Hepatic stellate cell (primary cell): Measurements from ENCODE around the gene PLEKHM3.

ENCODE experiments used
- DNase-seq: peaks from one replicate; pipeline ENCODE4 v3.0.0; 2011; ENCODE audit warnings: low spot score

The PLEKHM3 gene, protein sequence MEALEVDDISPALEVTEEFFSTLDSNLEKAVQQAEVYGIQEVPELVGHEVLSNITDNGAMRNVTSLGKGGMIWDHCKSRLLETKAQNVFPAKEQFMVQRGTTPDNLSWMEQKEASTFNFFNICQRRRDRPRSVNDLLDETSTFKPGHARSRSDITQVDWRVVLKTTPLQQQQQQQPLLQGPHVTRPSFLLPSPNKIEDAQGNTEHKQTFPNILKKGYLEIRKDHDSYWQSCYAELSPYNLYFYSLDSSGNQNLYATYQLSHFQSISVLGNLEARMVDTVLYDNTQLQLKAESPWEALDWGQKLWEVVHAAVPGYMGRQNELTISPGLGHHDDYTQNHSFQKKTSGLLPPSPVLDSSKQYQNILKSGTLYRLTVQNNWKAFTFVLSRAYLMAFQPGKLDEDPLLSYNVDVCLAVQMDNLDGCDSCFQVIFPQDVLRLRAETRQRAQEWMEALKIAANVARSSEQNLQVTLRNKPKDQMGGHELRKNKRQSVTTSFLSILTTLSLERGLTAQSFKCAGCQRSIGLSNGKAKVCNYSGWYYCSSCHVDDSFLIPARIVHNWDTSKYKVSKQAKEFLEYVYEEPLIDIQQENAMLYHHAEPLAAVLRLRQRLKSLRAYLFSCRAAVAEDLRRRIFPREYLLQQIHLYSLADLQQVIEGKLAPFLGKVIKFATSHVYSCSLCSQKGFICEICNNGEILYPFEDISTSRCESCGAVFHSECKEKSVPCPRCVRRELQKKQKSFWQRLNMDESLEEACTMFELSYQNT

DNA sequence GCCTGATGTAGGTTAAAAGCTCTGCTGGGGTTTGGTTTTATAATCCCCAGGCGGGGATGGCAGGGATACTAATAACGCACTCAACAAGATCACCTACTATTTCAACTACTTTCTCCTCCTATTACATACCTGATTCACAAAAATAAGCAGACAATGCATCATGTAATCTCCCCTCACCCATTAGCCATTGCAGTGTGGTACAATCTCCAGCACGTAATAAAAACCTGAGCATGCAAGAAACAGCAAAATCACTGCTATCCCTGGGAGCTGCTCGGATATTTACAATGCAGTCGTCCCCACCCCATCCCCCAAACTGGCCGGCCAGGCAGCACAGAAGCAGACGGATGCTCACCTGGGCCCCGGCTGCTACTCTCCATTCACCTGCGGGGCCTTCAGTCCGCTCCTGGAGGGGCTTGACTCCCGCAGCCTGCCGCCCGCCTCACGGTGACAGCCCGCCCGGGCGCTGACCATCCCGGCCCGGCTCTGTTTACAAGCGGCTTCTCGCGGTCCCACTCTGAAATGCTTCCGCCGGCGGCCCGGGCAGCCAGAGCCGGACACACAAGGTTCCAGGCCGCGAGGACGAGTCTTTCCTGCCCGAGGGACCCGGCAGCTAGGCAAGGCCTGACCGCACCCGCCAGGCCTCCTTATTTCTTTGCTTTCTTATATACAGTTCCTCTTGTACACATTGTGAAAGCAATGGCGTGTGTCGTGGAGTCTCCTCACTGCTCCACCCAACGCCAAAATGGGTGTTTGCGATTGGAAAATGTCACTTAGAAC is at the start of gene PLEKHM3:
PLEKHM3 (minus strand) TSS at position 491 of the 777 bp plus-strand sequence. CDS start 23,888 bp downstream, outside the sequence.
- DNase-seq: peak; percentile 67

DNA sequence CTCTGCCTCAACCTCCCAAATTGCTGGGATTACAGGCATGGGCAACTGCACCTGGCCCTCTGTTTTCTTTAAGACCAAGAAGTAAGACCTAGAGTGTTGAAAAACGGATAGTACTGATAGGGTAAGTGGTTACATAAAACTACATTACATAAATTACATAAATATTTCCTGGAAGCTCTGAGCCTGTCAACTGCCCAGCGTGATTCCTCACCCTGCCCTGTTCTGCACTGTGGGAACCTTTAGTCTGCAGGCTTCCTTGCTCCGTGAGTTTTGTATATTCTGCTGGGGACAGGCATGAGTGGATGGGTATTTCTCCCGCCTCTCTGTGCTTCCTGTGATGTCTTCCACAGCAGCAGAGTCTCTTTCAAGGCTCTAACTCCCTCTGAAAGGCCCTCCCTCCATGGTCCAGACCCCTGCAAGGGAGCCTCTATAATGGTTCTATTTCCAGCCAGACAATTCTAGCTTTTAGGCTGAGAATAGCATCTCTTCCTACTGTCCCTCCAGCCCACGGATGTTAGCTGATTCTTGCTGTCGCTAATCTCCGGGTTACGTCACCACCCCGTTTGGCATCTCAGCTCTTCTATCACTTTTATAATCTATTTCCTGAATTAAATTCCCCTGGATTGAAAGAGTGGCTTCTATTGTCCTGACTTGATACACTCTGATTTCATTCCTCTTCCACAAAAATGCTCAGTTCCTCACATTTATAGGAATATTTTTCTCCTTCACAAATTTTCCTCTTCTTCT is 49.5 kb upstream of the PLEKHM3 start:
- no peak for DNase-seq

DNA sequence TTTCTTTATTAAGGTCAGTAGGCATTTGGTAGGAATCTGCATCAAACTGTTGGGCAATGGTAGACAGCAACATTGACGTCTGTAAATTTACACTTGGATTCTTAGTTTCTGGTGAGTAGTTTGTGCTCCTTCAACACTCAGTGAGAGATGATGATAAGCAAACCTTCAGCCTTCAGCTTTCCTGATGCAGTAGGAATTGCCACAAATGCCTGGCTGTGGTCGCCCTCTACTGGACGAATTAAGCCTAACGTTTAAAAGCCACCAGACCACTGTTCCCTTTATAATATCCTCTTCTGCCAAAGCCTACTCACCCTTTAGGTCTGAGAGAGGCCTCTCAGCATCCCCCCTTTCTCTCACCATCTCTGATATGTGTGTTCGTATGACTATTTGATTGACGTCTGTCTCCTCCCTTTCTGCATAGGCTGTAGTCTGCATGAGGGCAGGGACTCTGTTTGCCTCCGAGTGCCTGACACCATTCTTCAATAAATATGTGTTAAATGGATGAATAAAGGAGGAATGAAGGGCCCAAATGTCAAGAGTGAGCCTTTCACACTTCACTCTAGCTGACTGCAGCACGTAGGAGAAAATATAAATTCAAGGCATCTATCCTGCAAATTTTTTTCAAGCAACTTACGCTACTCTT is 47.0 kb upstream of the PLEKHM3 start:
- peak; percentile 54 for DNase-seq

DNA sequence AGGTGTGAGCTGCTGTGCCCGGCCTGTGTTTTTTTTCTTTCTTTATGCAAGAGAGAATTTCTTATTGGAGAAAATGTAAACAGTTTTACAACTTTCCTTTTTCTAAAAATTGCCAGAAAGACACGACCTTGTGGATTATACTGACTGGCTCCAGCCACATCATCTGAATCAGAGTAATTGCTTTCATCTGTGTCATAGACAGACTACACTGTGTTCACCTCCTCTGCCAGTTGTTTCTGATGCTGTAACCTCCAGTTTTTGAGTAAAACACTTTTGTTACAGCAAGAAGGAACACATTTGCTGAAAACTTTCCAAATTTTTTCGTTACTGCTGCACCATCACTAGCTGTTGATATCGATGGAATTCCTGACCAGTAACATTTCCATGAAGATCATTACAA is 43.9 kb upstream of the PLEKHM3 start:
- no peak for DNase-seq

DNA sequence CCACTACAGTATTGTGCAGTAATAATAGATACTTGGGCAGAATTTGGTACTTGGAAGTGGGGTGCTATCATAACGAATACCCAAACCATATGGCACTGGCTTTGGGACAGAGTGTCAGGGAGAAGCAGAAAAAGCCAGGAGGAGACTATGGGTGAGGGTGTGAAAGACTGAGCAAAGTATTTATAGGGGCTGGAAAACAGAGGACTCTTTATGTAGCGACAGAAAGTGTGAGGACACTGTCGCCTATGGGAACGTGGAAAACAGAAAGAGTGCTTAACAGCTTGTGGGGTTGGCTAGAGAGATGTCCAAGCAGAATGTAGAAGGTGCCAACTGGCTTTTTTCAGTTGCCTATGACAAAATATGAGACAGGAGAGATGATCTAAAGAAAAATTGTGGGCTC is 40.7 kb upstream of the PLEKHM3 start:
- no peak for DNase-seq

DNA sequence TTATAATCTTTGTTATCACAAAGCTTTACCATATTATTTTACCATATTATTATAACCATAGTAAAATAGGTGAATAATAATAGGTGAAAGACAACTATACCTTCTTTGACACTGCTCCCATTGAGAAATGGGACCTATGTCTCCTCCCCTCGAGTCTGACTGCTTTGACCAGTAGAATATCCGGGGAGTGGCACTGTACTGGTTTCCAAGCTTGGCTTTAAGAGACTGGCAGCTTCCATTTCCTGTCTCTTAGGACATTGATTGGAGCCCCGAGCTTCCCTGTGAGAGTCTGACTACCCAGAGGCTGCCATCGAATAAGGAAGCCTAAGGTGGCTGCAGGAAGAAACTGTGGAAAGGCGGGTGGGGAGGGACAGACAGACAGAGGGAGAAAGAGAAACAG is 40.1 kb upstream of the PLEKHM3 start:
- DNase-seq: no peak

DNA sequence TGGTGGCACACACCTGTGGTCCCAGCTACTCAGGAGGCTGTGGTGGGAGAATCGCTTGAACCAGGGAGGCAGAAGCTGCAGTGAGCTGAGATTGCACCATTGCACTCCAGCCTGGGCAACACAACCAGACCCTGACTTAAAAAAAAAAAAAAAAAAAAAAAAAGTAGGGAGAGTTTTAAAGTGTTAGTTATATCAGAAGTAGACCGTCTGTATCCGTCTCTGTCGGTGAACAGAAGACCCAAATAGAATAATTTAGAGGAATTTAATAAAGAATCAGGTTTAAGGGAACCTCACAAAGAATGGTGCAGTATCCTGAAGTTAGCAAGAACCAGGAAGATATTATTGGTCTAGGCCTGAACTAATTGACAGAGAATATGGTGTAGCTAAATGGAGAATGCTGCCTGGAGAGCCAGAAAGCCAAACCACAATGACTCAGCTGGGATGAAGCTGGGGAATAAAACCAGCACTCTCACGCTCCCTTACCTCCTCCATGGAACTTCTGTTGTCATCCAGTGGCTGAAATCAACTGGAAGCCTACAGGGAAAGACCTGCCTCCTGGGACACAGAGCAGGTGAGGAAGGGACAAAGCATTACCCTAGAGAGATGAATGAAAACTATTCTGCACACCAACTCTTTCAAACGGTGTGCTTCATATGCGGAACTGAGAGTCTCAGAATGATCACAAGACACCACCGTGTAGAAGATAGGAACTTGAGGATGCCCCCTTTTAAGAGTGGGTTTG is 39.1 kb upstream of the PLEKHM3 start:
- peak; percentile 79 for DNase-seq

DNA sequence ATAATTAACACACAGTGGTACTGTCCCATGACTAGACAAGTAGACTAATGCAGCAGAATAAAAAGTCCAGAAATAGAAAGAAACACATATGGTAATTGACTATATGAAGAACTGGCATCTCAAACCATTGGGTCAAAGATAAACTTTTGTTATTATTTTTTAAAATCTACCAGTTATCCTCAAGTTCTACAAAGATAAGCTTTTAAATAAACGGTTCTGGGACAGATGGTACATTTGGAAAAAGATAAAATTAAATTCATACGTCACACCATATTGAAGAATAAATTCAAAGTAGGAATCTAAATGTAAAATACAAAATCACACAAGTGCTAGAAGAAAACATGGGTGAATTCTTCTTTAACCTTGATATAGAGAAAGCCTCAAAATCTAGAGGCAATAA is 37.6 kb upstream of the PLEKHM3 start:
- DNase-seq: no peak

DNA sequence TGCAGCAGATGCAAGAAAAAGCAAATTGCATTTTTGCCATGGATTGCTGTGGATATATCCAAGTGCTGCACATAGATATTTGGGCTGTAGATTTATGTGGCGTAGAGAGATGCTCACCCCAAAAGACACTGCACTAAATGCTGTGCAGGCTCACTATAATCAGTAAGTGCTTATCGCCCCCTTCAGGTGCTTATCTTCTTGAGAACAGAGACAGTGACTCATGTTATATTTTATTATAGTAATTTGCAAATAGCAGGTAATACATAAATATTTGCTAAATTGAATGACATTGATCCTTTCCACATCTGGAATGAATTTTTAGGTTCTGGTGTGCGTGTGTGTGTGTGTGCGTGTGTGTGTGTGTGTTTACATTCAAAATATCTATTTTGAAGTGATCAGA is 36.8 kb upstream of the PLEKHM3 start:
- DNase-seq: no peak

DNA sequence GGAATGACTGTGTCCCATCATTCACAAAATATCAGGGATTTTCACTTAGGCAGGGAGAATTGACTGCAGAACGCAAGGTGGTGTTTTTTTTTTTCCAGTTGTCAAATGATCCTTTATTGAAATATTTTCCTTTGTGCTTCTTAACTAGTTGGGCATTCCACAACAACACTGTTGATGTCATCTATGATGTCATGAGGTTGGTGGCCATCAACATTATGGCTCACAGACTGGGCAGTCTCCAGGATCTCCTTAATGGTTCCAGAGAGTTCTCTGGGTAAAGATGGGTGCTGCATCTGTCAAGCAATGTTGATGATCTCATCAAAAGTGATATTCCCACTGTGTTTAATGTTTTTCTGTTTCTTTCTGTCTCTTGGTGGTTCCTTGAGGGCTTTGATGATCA is 31.8 kb upstream of the PLEKHM3 start:
- DNase-seq: no peak

DNA sequence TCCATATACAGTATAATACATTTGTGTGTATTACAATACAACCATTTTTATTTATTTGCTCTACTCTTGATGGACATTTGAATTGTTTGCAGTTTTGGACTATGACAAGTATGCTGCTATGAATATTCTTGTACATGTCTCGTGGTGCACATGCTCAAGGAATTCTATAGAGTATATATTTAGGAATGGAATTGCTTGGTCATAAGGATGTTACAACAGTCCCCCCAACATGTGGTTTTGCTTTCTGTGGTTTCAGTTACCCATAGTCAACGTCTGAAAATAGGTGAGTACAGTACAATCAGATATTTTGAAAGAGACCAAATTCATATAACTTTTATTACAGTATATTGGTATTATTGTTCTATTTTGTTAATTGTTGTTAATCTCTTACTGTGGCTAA is 24.1 kb upstream of the PLEKHM3 start:
- no peak for DNase-seq

DNA sequence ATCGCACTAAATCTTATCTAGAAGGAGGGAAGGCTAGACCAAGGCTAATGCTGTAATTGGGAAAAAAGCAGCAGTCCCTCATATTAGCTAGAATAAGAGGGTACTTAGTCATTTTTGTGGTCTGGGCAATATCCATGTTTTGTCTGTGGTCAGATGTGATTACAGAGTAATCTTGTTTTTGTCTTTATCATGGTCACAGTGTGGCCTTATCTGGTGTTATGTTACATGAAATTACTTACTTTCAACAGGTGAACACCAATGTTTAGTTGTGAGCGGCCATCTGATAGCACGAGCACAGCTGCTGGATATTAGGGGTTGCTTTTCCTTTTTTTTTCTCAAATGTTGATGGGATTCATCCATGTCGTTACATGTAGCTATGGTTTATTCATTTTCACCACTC is 23.7 kb upstream of the PLEKHM3 start:
- no peak for DNase-seq

DNA sequence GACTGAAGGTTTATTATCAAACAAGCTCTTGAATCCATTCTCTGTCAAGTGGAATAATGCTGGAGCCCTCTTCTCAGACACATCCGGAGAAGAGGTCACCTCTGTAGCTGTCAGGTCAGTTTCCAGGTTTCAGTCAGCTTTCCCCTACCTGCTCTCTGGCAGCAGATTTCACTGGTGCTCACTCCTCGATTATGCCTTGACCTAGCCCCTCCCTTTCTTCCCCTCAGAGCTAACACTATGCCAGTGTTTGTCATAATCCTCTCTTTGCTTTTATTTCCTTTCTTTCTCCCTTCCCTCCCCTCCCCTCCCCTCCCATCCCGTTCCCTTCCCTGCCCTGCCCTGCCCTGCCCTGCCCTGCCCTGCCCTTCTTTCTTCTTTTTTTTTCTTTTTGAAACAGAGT is 22.5 kb upstream of the PLEKHM3 start:
- no peak for DNase-seq

DNA sequence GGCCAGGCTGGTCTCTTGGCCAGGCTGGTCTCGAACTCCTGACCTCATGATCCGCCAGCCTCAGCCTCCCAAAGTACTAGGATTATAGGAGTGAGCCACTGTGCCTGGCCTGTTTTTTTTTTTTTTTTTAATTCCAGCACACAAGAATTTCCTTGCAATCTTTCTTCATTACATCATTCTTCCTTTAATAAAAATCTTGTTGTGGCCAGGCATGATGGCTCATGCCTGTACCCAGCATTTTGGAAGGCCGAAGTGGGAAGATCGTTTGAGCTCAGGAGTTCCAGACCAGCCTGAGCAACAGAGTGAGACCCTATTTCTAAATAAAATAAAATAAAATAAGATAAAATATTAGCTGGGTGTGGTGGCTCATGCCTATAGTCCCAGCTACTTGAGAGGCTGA is 21.4 kb upstream of the PLEKHM3 start:
- no peak for DNase-seq

DNA sequence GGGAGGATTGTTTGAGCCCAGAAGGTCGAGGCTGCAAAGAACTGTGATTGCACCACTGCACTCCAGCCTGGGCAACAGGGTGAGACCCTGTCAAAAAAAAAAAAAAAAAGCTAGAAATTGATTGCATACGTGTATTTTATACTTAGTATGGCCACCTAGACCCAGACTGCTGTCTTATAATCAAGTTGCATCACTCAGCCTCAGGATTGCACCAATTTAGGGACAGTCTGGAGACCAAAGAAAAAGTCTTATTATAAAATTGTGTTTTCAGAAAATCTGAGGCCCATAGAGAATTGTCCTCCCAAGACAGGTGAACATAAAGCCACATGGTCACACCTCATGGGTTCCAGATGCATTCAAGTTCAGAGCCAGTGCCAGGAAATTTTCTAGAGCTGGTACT is 17.1 kb upstream of the PLEKHM3 start:
- DNase-seq: no peak

DNA sequence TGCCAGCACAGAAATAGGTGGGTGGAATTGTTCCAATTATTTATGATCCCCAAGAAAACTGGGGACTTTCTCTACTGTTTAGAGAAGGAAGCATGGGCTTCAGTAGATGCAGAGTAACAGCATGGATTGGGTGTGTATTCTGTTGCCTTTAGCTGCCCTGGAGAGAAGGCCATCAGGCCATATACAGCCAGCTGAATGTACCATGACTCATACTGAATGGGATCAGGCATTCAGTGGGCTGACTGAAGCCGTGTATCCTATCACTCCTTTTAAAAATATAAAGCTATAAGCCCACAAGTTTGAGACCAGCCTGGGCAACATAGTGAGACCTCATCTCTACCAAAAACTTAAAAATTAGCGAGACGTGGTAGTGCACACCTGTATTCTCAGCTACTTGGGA is 16.7 kb upstream of the PLEKHM3 start:
- peak; percentile 63 for DNase-seq

DNA sequence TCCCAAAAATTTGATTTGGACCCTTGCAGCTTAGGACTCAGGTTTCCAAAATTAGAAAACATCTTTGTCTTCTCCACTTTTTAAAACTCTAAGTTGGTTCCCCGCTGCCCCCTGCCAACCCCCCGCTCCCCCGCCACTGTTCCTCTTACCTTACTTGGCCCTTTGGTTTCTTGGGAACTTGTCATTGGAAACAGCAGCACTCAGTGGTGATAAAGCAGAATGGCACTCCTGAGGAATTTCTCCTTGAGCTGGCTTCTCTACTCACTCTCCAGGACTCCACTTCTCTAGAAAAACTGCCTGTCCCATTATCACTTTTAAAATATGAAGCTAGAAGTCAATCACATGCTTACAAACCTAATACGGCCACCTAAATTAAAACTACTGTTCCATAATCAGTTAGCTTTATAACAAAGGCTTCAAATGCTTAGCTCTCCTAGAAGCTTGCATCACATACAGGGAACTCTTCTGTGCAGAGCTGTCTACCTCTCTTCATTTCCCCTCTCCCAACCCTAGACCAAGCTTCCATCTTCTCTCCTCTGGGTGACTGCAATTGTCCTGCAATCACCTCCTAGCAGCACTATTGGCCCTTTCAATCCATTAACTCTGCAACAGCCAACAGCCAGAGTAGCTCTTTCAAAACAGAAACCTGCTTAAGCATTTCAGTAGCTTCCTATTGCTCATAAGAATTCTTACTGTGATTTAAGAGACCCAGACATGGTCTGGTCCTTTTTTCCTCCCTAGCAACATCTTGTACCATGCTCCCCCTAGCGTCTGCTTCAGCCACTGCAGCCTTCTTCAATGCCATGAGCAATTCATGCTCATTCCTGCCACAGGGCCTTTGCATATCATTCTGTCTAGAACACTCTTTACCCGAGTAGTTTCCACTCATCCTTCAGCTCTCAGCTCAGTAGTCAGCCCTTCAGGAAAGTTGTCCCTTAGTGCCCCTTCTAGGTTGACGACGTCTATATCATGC is 15.2 kb upstream of the PLEKHM3 start:
- DNase-seq: peak; percentile 37

DNA sequence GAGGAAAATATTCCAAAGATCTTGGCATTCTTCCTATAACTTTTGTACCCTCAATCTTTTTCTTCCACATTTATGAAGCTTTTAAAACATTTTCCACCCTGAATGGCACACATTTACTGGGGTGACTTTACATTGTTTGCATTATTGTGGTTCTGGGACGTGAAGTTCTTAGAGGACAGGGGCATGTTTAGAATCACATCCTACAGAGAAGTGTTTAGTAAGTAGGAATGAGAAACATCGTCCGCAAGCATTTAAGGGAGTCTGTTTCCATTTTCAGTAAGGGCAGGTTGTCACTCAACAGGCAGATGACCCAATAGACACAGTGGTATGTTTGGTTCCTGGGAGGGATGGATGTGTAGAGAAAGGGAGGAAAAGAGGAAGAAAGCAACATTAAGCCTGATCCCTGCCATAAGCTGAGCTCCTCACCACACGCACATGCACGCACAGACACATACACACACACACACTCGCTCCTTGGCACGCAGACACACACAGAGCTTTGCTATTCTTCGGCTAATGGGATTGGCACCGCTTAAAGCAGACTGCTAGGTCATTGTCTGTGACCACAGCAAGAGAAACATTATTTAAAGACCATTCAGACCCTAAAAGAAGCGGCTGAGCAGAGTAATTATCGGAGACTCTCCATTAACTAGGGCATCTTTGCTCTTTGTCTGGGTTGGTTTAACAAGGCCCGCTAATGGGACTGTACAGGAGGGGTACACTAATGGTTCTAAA is 14.2 kb upstream of the PLEKHM3 start:
- no peak for DNase-seq
